Stomach (tissue), 9 donors: Measurements from ENCODE around the gene CORO7. TPM values are rescaled to one million over a fixed set of nuclear protein-coding genes. Genes with fewer than 3 reads are reported as not detected.

ENCODE experiments used
- DNase-seq, 2 donors: peaks; one replicate each; pipeline versions ENCODE4 v3.0.0 to v3.0.0-alpha.2; 2013 to 2019
- H3K27ac ChIP-seq, 5 donors: fragments of 200-600 bp in 4 of 5; sonication (generic) in 4 of 5; one replicate each; pipeline ENCODE4 v1.5.1; 2013 to 2019; ENCODE audit warnings: mild to moderate bottlenecking in 1 of 5, moderate library complexity in 1 of 5
- H3K27me3 ChIP-seq, 3 donors: fragments of 200-600 bp; sonication (generic); one replicate each; pipeline ENCODE4 v1.5.1; 2017 to 2019; ENCODE audit warnings: mixed run types in 1 of 3
- H3K36me3 ChIP-seq, 4 donors: fragments of 200-600 bp; sonication (generic); 1 replicate in 3 of 4; 2 replicates in 1 of 4; pipeline ENCODE4 v1.5.1; 2016 to 2019
- H3K4me1 ChIP-seq, 4 donors: fragments of 200-600 bp; sonication (generic); one replicate each; pipeline ENCODE4 v1.5.1; 2016 to 2019
- H3K4me3 ChIP-seq, 4 donors: fragments of 200-600 bp; sonication (generic) in 3 of 4; one replicate each; pipeline ENCODE4 v1.5.1; 2016 to 2019; ENCODE audit warnings: mild to moderate bottlenecking in 1 of 4
- H3K9me3 ChIP-seq, 4 donors: fragments of 200-600 bp; sonication (generic); one replicate each; pipeline ENCODE4 v1.5.1; 2016 to 2019
- CTCF ChIP-seq, 7 experiments: fragments of 450-650 bp in 4 of 7; fragments of 200-600 bp in 3 of 7; sonication (generic) in 3 of 7; IDR thresholded peaks; one replicate each; pipeline ENCODE4 v1.5.1; 2016 to 2019; ENCODE audit warnings: antibody characterized with exemption in 7 of 7, control low read depth in 2 of 7, mild to moderate bottlenecking in 1 of 7
- EP300 ChIP-seq: sonication (generic); formaldehyde crosslinking; IDR thresholded peaks from one replicate; pipeline ENCODE4 v1.6.1; 2017; ENCODE audit warnings: antibody characterized with exemption
- POLR2A ChIP-seq, 4 donors: fragments of 450-650 bp; IDR thresholded peaks; one replicate each; pipeline ENCODE4 v1.6.1; 2016; ENCODE audit warnings: antibody characterized with exemption in 4 of 4, control low read depth in 2 of 4, mild to moderate bottlenecking in 1 of 4, moderate library complexity in 1 of 4
- POLR2AphosphoS5 ChIP-seq, 3 donors: sonication (generic); formaldehyde crosslinking; IDR thresholded peaks; one replicate each; pipeline ENCODE4 v1.6.1; 2016; ENCODE audit warnings: antibody characterized with exemption in 3 of 3
- WGBS, 5 donors: extraction: QIAGEN DNeasy Blood & Tissue Kit in 3 of 5; methylation state at CpG; one replicate each; pipeline versions ENCODE4 v1.1.5 to v1.1.7; 2013 to 2018; 5-methylcytosine and 5-hydroxymethylcytosine counted together
- intact Hi-C: fragments of 100-400 bp; cut with DNase I; formaldehyde crosslinking; loops from one replicate; pipeline ENCODE4 v1.15.1; 2023; ENCODE audit warnings: low total_unique reads
- polyA plus RNA-seq, 3 donors: library from polyadenylated mRNA; stranded (reverse); fragments of 200-250 nt; gene quantifications; one replicate each; pipeline ENCODE4 v1.2.3, GENCODE V29; 2013
- total RNA-seq, 5 donors: library from RNA; depleted of rRNA; stranded (reverse); fragments of >200 nt; gene quantifications; one replicate each; pipeline versions ENCODE4 v1.1.0 to v1.2.3, GENCODE V29; 2014 to 2016
- donor health status: healthy with polysubstance abuse.
- donor health status: Bipolar disorder and iron deficiency.
- donor health status: healthy.

CORO7 gene
- total and polyA plus RNA-seq, 8 donors, result 12.5 to 173 (median 17.3) TPM

- intact Hi-C loops, result no loop called here
Measured at GRCh38 chr16:4370570-4371356, 45.6 kb downstream of the CORO7 start.

DNA sequence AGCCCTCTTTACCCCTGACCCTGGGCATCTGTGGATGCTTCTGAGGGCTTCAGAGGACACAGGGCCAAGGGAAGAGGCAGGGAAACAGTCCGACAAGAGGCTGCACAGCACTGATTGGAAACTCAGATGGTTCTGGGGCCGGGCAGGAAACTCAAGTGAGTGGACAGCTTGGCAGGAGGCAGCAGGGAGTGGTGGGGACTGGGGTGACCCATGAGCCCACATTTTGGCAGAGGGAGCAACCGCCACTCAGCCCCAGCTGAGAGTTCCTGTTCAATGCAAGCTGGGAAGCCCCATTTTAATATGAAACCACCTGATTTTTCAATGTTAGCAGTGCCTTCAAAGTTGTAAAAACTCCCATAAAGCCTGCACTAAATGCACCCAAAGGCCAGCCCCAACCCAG, 46.2 kb downstream of the CORO7 start:
- no peaks in the 10 kb centered on the region for H3K27me3 ChIP-seq
- TF ChIP-seq POLR2A (IDR thresholded peaks at IDR 0.05) (no peak), POLR2AphosphoS5 (IDR thresholded peaks at IDR 0.05) (no peak), CTCF (IDR thresholded peaks at IDR 0.05) (no peak), EP300 (no peak)
- no peak overlapping the region for H3K4me3 ChIP-seq
- peak overlapping the region in 4 of 5 donors; percentile 86 to 93 (median 88) for H3K27ac ChIP-seq
- no peaks in the 10 kb centered on the region for H3K9me3 ChIP-seq
- WGBS, 5 donors, result 79 to 90% (median 84%) methylated on average over 3 of the region's 3 CpGs
- intact Hi-C loops, result no loop called here
- no peak for DNase-seq
- peaks cover 2 to 23% (median 5%) of the 10 kb centered on the region in 4 donors for H3K36me3 ChIP-seq
- peaks cover 49 to 61% (median 58%) of the 10 kb centered on the region in 4 donors for H3K4me1 ChIP-seq

More at GRCh38 chr16:4370570-4371356, 45.6 kb downstream of the CORO7 start:
- Histone ChIP-seq H3K9me3 (no peaks in the 10 kb centered on the region), H3K36me3 (peaks cover 0 to 17% (median under 1%) of the 10 kb centered on the region in 4 donors), H3K27me3 (no peaks in the 10 kb centered on the region), H3K27ac (peak overlapping the region; percentile 40 to 93 (median 86)), H3K4me1 (peaks cover 55 to 67% (median 64%) of the 10 kb centered on the region in 4 donors), H3K4me3 (no peak overlapping the region)
- peak in 1 of 2 donors; percentile 79 for DNase-seq
- WGBS, 5 donors, result 56 to 75% (median 67%) methylated on average over 12 to 14 of the region's 14 CpGs
- TF ChIP-seq POLR2A (IDR thresholded peaks at IDR 0.05) (no peak), POLR2AphosphoS5 (IDR thresholded peaks at IDR 0.05) (peak in 1 of 3 donors; percentile 38), EP300 (no peak), CTCF (IDR thresholded peaks at IDR 0.05) (no peak)

GRCh38 chr16:4369007-4369733, 47.2 kb downstream of the CORO7 start:
- 65 to 90% (median 85%) methylated on average over 8 to 13 of the region's 13 CpGs for WGBS, 5 donors
- H3K27ac ChIP-seq, result peak overlapping the region in 4 of 5 donors; percentile 86 to 93 (median 88)
- no peak for DNase-seq

More at GRCh38 chr16:4369007-4369733, 47.2 kb downstream of the CORO7 start:
- no peak for TF ChIP-seq POLR2AphosphoS5 (IDR thresholded peaks at IDR 0.05)
- no peak for TF ChIP-seq POLR2A (IDR thresholded peaks at IDR 0.05)
- no peak for TF ChIP-seq CTCF (IDR thresholded peaks at IDR 0.05)
- no peak for TF ChIP-seq EP300
- H3K36me3 ChIP-seq, result peaks cover 12 to 33% (median 15%) of the 10 kb centered on the region in 4 donors
- H3K4me1 ChIP-seq, result peaks cover 39 to 51% (median 48%) of the 10 kb centered on the region in 4 donors
- no peaks in the 10 kb centered on the region for H3K27me3 ChIP-seq
- no peak overlapping the region for H3K4me3 ChIP-seq
- intact Hi-C loops, result no loop called here
- no peaks in the 10 kb centered on the region for H3K9me3 ChIP-seq
